Muscle of leg (tissue), 11 donors: Measurements from ENCODE around the gene TMEM38B. TPM values are rescaled to one million over a fixed set of nuclear protein-coding genes. Genes with fewer than 3 reads are reported as not detected.
A peak's percentile ranks its signal among the peaks of the same experiment; 100 is the strongest.

Experiments
- DNase-seq: peaks from one replicate; pipeline ENCODE4 v3.0.0; 2013
- H3K27ac ChIP-seq: one replicate; pipeline ENCODE4 v1.5.1; 2013; ENCODE audit warnings: mild to moderate bottlenecking, low read length, control low read depth
- H3K27me3 ChIP-seq: one replicate; pipeline ENCODE4 v1.6.1; 2013; ENCODE audit warnings: low read length; ENCODE audit not compliant: control insufficient read depth, insufficient read depth
- H3K36me3 ChIP-seq: one replicate; pipeline ENCODE4 v1.6.1; 2013; ENCODE audit warnings: low read length; ENCODE audit not compliant: control insufficient read depth, insufficient read depth
- H3K4me1 ChIP-seq: one replicate; pipeline ENCODE4 v1.6.1; 2013; ENCODE audit warnings: low read length; ENCODE audit not compliant: control insufficient read depth, insufficient read depth
- H3K4me3 ChIP-seq: one replicate; pipeline ENCODE4 v1.5.1; 2013; ENCODE audit warnings: low read length, control low read depth
- H3K9me3 ChIP-seq: replicated peaks from 2 replicates; pipeline ENCODE4 v1.6.1; 2013; ENCODE audit warnings: low read depth, low read length; ENCODE audit not compliant: control insufficient read depth
- WGBS: methylation state at CpG from one replicate; pipeline ENCODE4 v1.1.5; 2013; ENCODE audit warnings: missing lambda C conversion rate; ENCODE audit not compliant: insufficient coverage; 5-methylcytosine and 5-hydroxymethylcytosine counted together
- polyA plus RNA-seq, 8 donors: library from polyadenylated mRNA; unstranded; fragments of 120-200 nt; gene quantifications; one replicate each; pipeline versions ENCODE4 v1.2.1 to v1.2.3, GENCODE V29; 2013; ENCODE audit warnings: inconsistent platforms in 1 of 8, low replicate concordance in 1 of 8; ENCODE audit not compliant: insufficient read length in 8 of 8, insufficient read depth in 1 of 8
- total RNA-seq: library from RNA; stranded (reverse); fragments of 120-200 nt; gene quantifications from one replicate; pipeline ENCODE4 v1.2.4, GENCODE V29; 2013

Gene TMEM38B
- total and polyA plus RNA-seq, 9 donors, result 42.2 to 79.4 (median 54.3) TPM

GRCh38 chr9:105679257-105680022 lies 14.9 kb upstream of the TMEM38B start:
- no peak overlapping the region for H3K27ac ChIP-seq
- no CpG with 5 or more reads among the region's 8 CpGs for WGBS
- H3K27me3 ChIP-seq, result no peaks in the 10 kb centered on the region
- DNase-seq, result no peak
- H3K4me3 ChIP-seq, result no peak overlapping the region
- no peaks in the 10 kb centered on the region for H3K9me3 ChIP-seq
- peaks cover 4% of the 10 kb centered on the region for H3K4me1 ChIP-seq
- H3K36me3 ChIP-seq, result no peaks in the 10 kb centered on the region

- no peak overlapping the region for H3K27ac ChIP-seq
- 50% methylated on average over 1 of the region's 2 CpGs for WGBS
These were observed 13.0 kb upstream of the TMEM38B start for GRCh38 chr9:105681313-105681712.

GRCh38 chr9:105681724-105682123 lies 12.6 kb upstream of the TMEM38B start:
- H3K27ac ChIP-seq, result no peak overlapping the region
- no peaks in the 10 kb centered on the region for H3K9me3 ChIP-seq
- H3K4me3 ChIP-seq, result no peak overlapping the region
- no peaks in the 10 kb centered on the region for H3K27me3 ChIP-seq
- H3K36me3 ChIP-seq, result no peaks in the 10 kb centered on the region
- peaks cover 4% of the 10 kb centered on the region for H3K4me1 ChIP-seq
- WGBS, result no CpG with 5 or more reads among the region's 1 CpG
- DNase-seq, result no peak

More at GRCh38 chr9:105681313-105681712, 13.0 kb upstream of the TMEM38B start:
- DNase-seq, result no peak
- Histone ChIP-seq H3K4me1 (peaks cover 4% of the 10 kb centered on the region), H3K27me3 (no peaks in the 10 kb centered on the region), H3K36me3 (no peaks in the 10 kb centered on the region), H3K9me3 (no peaks in the 10 kb centered on the region), H3K4me3 (no peak overlapping the region)

- no peaks in the 10 kb centered on the region for H3K36me3 ChIP-seq
- H3K27ac ChIP-seq, result peak overlapping the region; percentile 67
- H3K4me3 ChIP-seq, result no peak overlapping the region
- no peaks in the 10 kb centered on the region for H3K9me3 ChIP-seq
- peak; percentile 44 for DNase-seq
- WGBS, result 86% methylated on average over 1 of the region's 1 CpG
- H3K4me1 ChIP-seq, result no peaks in the 10 kb centered on the region
- H3K27me3 ChIP-seq, result no peaks in the 10 kb centered on the region
These were observed 10.6 kb upstream of the TMEM38B start for GRCh38 chr9:105683688-105684275.

- no peaks in the 10 kb centered on the region for H3K9me3 ChIP-seq
- H3K27me3 ChIP-seq, result peaks cover 5% of the 10 kb centered on the region
- H3K4me1 ChIP-seq, result no peaks in the 10 kb centered on the region
- no peak overlapping the region for H3K27ac ChIP-seq
- no peak for DNase-seq
- no peaks in the 10 kb centered on the region for H3K36me3 ChIP-seq
- WGBS, result 77% methylated on average over 3 of the region's 4 CpGs
- H3K4me3 ChIP-seq, result no peak overlapping the region
These were observed 7.4 kb upstream of the TMEM38B start for GRCh38 chr9:105686936-105687335.

GRCh38 chr9:105690742-105691141 lies 3.6 kb upstream of the TMEM38B start:
- Histone ChIP-seq H3K4me1 (peaks cover 6% of the 10 kb centered on the region), H3K27ac (no peak overlapping the region), H3K27me3 (peaks cover 17% of the 10 kb centered on the region), H3K4me3 (no peak overlapping the region), H3K9me3 (no peaks in the 10 kb centered on the region), H3K36me3 (no peaks in the 10 kb centered on the region)
- DNase-seq, result no peak
- 20% methylated on average over 1 of the region's 2 CpGs for WGBS

- Histone ChIP-seq H3K9me3 (no peaks in the 10 kb centered on the region), H3K27me3 (peaks cover 17% of the 10 kb centered on the region), H3K4me1 (peaks cover 6% of the 10 kb centered on the region), H3K36me3 (no peaks in the 10 kb centered on the region), H3K4me3 (peak overlapping the region; percentile 85), H3K27ac (peak overlapping the region; percentile 77)
- WGBS, result 15% methylated on average over 5 of the region's 15 CpGs
- peak; percentile 38 for DNase-seq
These were observed 729 bp upstream of the TMEM38B start for GRCh38 chr9:105693435-105694189.

GRCh38 chr9:105694848-105695581 lies 674 bp downstream of the TMEM38B start:
- H3K4me1 ChIP-seq, result peaks cover 6% of the 10 kb centered on the region
- DNase-seq, result peak; percentile 77

GRCh38 chr9:105696219-105696793 lies 2.0 kb downstream of the TMEM38B start:
- H3K36me3 ChIP-seq, result no peaks in the 10 kb centered on the region
- peaks cover 15% of the 10 kb centered on the region for H3K27me3 ChIP-seq
- no peak overlapping the region for H3K27ac ChIP-seq
- H3K4me1 ChIP-seq, result peaks cover 6% of the 10 kb centered on the region
- peak overlapping the region; percentile 85 for H3K4me3 ChIP-seq
- H3K9me3 ChIP-seq, result no peaks in the 10 kb centered on the region
- WGBS, result 90% methylated on average over 2 of the region's 12 CpGs
- no peak for DNase-seq

More at GRCh38 chr9:105694848-105695581, 674 bp downstream of the TMEM38B start:
- under 1% methylated on average over 31 of the region's 42 CpGs for WGBS
- Histone ChIP-seq H3K27me3 (peaks cover 17% of the 10 kb centered on the region), H3K36me3 (no peaks in the 10 kb centered on the region), H3K9me3 (no peaks in the 10 kb centered on the region), H3K27ac (peak overlapping the region; percentile 86), H3K4me3 (peak overlapping the region; percentile 85)
